Urinary bladder (tissue), 4 donors: ENCODE results near the gene BTBD7. TPM values are rescaled to one million over a fixed set of nuclear protein-coding genes. Genes with fewer than 3 reads are reported as not detected.
"Not testable (repeated sequence)": the region's sequence is repeated elsewhere in the genome, so short reads cannot be mapped to it uniquely, and the experiment has no call there.

ENCODE experiments used
- DNase-seq: peaks from one replicate; pipeline ENCODE4 v3.0.0-alpha.2; 2015; ENCODE audit errors: extremely low spot score
- H3K27ac ChIP-seq: one replicate; pipeline ENCODE4 v1.5.1; 2013; ENCODE audit warnings: low read depth, mild to moderate bottlenecking, moderate library complexity
- H3K36me3 ChIP-seq: one replicate; pipeline ENCODE4 v1.6.1; 2013; ENCODE audit warnings: mild to moderate bottlenecking, moderate library complexity; ENCODE audit not compliant: insufficient read depth
- H3K4me1 ChIP-seq: one replicate; pipeline ENCODE4 v1.6.1; 2013; ENCODE audit warnings: mild to moderate bottlenecking, moderate library complexity; ENCODE audit not compliant: insufficient read depth
- H3K4me3 ChIP-seq: one replicate; pipeline ENCODE4 v1.5.1; 2013; ENCODE audit warnings: low read depth, low read length
- WGBS: extraction: QIAGEN DNeasy Blood & Tissue Kit; methylation state at CpG from one replicate; pipeline ENCODE4 v1.1.7; 2013; 5-methylcytosine and 5-hydroxymethylcytosine counted together
- polyA plus RNA-seq: library from polyadenylated mRNA; stranded (reverse); fragments of 200-250 nt; gene quantifications from one replicate; pipeline ENCODE4 v1.2.3, GENCODE V29; 2013
- total RNA-seq: library from RNA; depleted of rRNA; stranded (reverse); fragments of >200 nt; gene quantifications from one replicate; pipeline ENCODE4 v1.2.3, GENCODE V29; 2014
- donor health status: healthy with polysubstance abuse.
- donor health status: healthy.

BTBD7 gene
- total and polyA plus RNA-seq, 2 donors, result 14.3 to 56.5 TPM

DNA sequence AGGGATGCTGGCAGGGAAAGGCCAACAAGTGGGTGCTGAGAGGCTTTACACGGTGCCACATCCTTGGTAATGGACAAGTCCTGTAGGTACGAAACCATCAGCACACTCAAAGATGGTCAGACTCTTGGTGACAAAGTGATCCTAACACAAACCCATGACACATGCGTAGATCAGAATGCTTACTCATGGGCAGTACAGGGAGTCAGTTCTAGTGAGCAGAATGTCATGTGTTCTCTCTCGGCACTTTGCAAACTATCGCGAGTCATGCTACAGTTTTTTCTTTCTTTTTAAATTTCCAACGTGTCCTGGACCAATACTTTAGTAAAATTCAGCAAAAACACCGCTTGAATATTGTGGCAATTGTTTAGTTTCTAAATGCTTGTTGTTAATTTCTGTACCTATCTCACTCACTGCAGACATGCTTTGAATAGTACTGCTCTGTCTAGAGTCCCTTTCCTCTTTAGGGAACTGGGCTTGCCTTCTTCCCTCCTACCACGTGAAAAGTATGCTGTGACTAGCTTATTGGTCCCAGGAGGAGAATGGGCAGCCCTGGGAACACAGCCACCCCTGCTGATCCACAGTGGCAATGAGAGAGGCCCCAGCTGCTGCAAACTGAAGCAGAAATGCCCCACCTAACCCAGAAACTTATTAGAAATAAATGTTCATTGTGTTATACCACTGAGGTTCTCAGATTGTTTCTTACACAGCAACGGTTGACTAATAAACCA lies 63.3 kb downstream of the BTBD7 start:
- no peaks in the 10 kb centered on the region for H3K4me1 ChIP-seq
- H3K36me3 ChIP-seq, result no peaks in the 10 kb centered on the region
- no peak overlapping the region for H3K4me3 ChIP-seq
- DNase-seq, result no peak
- WGBS, result 79% methylated on average over 10 of the region's 10 CpGs
- no peak overlapping the region for H3K27ac ChIP-seq

DNA sequence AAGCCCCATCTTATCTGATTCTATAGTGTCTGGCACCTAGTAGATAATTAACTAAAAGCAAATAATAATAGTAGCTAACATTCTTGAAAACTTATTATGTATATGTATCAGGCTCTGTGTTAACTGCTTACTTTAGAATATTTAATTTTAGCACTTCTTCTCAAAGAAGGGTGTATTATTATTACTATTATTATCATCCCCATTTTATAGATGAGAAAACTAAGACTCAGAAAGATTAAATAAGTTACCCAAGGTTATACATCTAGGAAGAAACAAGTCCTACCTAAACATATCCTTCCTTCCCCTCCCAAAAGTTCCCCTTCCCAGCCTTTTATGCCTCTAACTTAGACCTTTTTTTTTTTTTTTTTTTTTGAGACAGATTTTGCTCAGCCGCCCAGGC lies 64.4 kb downstream of the BTBD7 start:
- no peak overlapping the region for H3K27ac ChIP-seq
- no peaks in the 10 kb centered on the region for H3K36me3 ChIP-seq
- no peak overlapping the region for H3K4me3 ChIP-seq
- DNase-seq, result no peak
- H3K4me1 ChIP-seq, result no peaks in the 10 kb centered on the region
- WGBS, result 100% methylated on average over 1 of the region's 1 CpG

- DNase-seq, result no peak
- H3K27ac ChIP-seq, result no peak overlapping the region
- H3K36me3 ChIP-seq, result no peaks in the 10 kb centered on the region
- no peak overlapping the region for H3K4me3 ChIP-seq
- no peaks in the 10 kb centered on the region for H3K4me1 ChIP-seq
- 87% methylated on average over 3 of the region's 3 CpGs for WGBS
Observed at GRCh38 chr14:93267149-93267711, 65.6 kb downstream of the BTBD7 start.

DNA sequence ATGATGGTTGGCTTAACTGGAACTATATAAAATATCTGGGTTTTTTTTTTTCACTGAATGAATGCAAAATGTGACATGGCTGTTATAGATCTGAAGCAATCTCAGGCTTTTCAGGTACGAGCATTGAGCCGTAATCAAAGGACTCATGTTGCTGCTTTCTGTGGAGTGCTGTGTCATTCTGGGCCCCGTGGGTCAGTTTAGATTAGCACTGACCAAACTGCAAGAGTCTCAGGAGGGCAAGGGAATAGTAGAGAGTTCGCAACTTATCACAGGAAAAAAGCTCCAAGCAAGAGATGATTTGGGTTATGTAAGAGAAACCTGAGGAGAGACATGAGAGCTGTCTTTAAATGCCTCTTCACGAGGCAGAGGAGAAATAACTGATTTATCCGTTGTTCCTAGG lies 66.7 kb downstream of the BTBD7 start:
- H3K36me3 ChIP-seq, result no peaks in the 10 kb centered on the region
- H3K27ac ChIP-seq, result no peak overlapping the region
- no peak overlapping the region for H3K4me3 ChIP-seq
- DNase-seq, result no peak
- 84% methylated on average over 6 of the region's 6 CpGs for WGBS
- H3K4me1 ChIP-seq, result no peaks in the 10 kb centered on the region

GRCh38 chr14:93263416-93263815 lies 69.4 kb downstream of the BTBD7 start:
- no peak for DNase-seq
- 98% methylated on average over 1 of the region's 1 CpG for WGBS

GRCh38 chr14:93262446-93262845 lies 70.4 kb downstream of the BTBD7 start:
- DNase-seq, result no peak
- 84% methylated on average over 2 of the region's 2 CpGs for WGBS

More at GRCh38 chr14:93263416-93263815, 69.4 kb downstream of the BTBD7 start:
- H3K4me3 ChIP-seq, result no peak overlapping the region
- no peaks in the 10 kb centered on the region for H3K36me3 ChIP-seq
- H3K4me1 ChIP-seq, result no peaks in the 10 kb centered on the region
- H3K27ac ChIP-seq, result no peak overlapping the region

GRCh38 chr14:93249128-93249831 lies 83.6 kb downstream of the BTBD7 start:
- 89% methylated on average over 7 of the region's 7 CpGs for WGBS
- H3K27ac ChIP-seq, result no peak overlapping the region
- H3K4me3 ChIP-seq, result no peak overlapping the region
- no peaks in the 10 kb centered on the region for H3K4me1 ChIP-seq
- DNase-seq, result no peak
- H3K36me3 ChIP-seq, result no peaks in the 10 kb centered on the region

More at GRCh38 chr14:93262446-93262845, 70.4 kb downstream of the BTBD7 start:
- H3K4me1 ChIP-seq, result no peaks in the 10 kb centered on the region
- H3K4me3 ChIP-seq, result no peak overlapping the region
- no peak overlapping the region for H3K27ac ChIP-seq
- H3K36me3 ChIP-seq, result no peaks in the 10 kb centered on the region

DNA sequence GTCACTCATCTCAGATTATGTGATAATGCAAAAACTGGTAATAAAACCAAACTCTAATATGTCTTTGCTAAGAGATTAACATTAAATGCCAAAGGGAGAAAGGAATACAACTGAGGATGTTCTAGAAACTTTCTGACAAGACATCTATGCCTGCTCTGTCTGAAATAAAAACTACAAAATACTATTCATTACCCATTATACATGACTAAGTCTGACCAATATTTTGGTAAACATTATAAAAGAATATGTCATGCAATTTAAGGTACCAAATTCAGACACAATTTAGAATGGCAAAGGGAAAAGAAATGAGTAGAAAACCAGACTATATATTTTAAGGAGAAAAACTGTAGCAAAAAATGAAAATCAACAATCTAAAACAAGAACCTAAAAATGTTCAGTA lies 86.3 kb downstream of the BTBD7 start:
- peaks cover 7% of the 10 kb centered on the region for H3K36me3 ChIP-seq

GRCh38 chr14:93245764-93246420 lies 86.9 kb downstream of the BTBD7 start:
- Histone ChIP-seq H3K4me1 (no peaks in the 10 kb centered on the region), H3K36me3 (peaks cover 7% of the 10 kb centered on the region), H3K4me3 (no peak overlapping the region), H3K27ac (no peak overlapping the region)
- no peak for DNase-seq
- WGBS, result 80% methylated on average over 10 of the region's 10 CpGs

More for the DNA sequence above, 86.3 kb downstream of the BTBD7 start:
- Histone ChIP-seq H3K4me1 (no peaks in the 10 kb centered on the region), H3K27ac (no peak overlapping the region), H3K4me3 (no peak overlapping the region)
- DNase-seq, result no peak

DNA sequence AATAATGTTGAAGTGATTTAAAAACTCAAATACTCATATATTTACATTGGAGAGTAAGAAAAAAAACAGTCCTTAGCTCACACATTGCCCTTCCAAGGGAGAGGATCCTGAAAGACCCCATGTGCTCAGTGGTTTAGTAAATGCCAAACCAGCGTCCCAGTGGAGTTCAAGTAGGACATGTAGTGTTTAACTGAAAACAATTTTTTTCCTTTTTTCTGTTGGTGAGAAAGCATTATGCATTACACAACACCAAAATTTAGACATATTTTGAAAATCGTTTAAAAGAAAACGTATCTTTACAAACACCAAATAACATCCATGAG lies 92.2 kb downstream of the BTBD7 start:
- H3K36me3 ChIP-seq, result peaks cover 7% of the 10 kb centered on the region
- WGBS, result 92% methylated on average over 3 of the region's 3 CpGs

DNA sequence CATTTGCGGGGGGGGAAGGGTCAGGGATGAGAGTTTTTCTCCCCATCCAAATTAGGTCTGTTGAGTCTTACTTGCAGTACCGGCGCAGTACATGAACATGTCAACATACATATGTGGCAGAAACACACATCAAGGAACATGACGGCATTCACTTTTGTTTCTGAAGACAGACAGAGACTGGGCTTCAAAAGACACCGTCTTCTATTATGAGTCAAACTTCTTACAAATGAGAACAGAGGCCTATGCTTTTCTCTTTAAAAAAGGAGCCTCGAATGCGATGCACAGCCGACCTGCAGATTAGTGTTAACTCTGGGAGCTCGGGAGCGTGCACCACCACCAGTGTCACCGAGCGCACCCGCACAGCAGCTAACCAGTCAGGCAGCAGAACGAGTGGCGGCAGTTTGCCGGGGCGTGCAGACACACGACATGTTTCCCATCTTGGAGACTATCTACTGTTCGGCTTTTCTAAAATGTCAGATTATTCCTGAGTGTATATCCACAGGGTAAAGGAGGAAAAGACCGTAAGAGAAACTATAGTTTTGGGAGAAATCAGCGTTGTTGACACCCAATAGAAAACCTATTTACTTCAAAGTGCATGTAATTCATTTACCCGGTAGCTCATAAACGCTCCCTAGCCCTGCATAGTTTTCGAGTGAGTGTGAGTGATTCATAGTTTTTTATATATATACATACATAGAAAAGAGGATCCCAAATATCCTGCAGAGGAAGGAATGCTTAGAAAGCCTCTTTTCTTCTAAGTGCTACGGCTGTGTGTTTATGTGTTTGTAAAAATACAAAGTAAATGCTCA lies 92.8 kb downstream of the BTBD7 start:
- no peaks in the 10 kb centered on the region for H3K4me1 ChIP-seq
- no peak for DNase-seq
- WGBS, result 85% methylated on average over 25 of the region's 25 CpGs
- H3K36me3 ChIP-seq, result peaks cover 7% of the 10 kb centered on the region
- no peak overlapping the region for H3K4me3 ChIP-seq
- H3K27ac ChIP-seq, result no peak overlapping the region

More for the DNA sequence above, 92.2 kb downstream of the BTBD7 start:
- no peak overlapping the region for H3K4me3 ChIP-seq
- H3K27ac ChIP-seq, result no peak overlapping the region
- DNase-seq, result no peak
- no peaks in the 10 kb centered on the region for H3K4me1 ChIP-seq

DNA sequence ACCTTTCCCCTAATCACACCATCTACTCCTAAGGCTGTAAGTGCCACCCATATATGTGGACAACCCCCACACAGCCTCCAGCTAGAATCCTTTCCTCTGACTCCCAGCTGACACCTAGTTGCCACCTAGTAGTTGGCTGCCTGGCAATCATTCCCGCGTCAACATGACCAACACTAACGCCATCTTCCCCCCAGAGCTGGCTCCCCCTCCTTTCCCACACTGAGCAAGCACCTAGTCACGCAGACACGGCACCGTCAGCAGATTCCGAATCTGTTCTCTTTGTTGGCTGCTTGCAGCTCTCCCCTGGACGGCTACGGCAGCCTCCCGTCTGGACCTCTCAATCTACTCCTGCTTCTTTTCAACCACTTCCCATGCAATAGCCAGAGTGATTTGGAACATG lies 98.0 kb downstream of the BTBD7 start:
- WGBS, result 44% methylated on average over 10 of the region's 10 CpGs
- H3K36me3 ChIP-seq, result no peaks in the 10 kb centered on the region
- H3K27ac ChIP-seq, result no peak overlapping the region
- H3K4me3 ChIP-seq, result no peak overlapping the region
- no peaks in the 10 kb centered on the region for H3K4me1 ChIP-seq
- DNase-seq, result no peak

DNA sequence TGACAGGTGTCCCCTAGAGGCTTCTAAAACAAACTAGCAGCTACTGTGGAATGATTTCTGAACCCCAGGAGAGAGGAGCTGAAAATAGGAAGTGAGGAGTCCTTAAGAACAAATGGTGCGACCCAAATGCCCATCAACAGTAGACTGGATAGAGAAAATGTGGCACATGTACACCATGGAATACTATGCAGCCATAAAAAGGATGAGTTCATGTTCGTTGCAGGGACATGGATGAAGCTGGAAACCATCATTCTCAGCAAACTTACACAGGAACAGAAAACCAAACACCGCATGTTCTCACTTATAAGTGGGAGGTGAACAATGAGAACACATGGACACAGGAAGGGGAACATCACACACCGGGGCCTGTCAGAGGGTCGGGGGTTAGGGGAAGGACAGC lies 99.8 kb downstream of the BTBD7 start:
- DNase-seq, H3K27ac ChIP-seq, H3K36me3 ChIP-seq, H3K4me3 ChIP-seq, H3K4me1 ChIP-seq: not testable (repeated sequence)
- 89% methylated on average over 5 of the region's 5 CpGs for WGBS
